ENCODE results near the gene INSYN2B. TPM values are rescaled to one million over a fixed set of nuclear protein-coding genes. Genes with fewer than 3 reads are reported as not detected.

Gene INSYN2B
- total and polyA plus RNA-seq, 2 of the 4 experiments (the other 2 are of a cell fraction) = 9.1 to 33.5 TPM

GRCh38 chr5:169848271-169848670, 132.0 kb downstream of the INSYN2B start:
- dilution Hi-C loops (cut with HindIII; ENCODE audit: low sequenced_read_pairs, unreplicated experiment) (no loop called here), intact Hi-C loops (cut with micrococcal nuclease) (no loop called here), in situ Hi-C loops (cut with MboI; ENCODE audit: low sequenced_read_pairs) (no loop called here)
- Histone ChIP-seq H3K27me3 (ENCODE audit: control insufficient read depth, insufficient read depth, low read length) (no peaks in the 10 kb centered on the region), H3K4me1 (ENCODE audit: control insufficient read depth, insufficient read depth, low read length) (no peaks in the 10 kb centered on the region), H3K36me3 (ENCODE audit: control insufficient read depth, insufficient read depth, low read length) (no peaks in the 10 kb centered on the region), H2BK5ac (ENCODE audit: low read depth, low read length, poor library complexity, severe bottlenecking) (no peak overlapping the region), H3K27ac (ENCODE audit: insufficient read depth, low read length) (no peak overlapping the region), H4K20me1 (ENCODE audit: insufficient read depth, low read length) (no peaks in the 10 kb centered on the region), H3K9me3 (ENCODE audit: control insufficient read depth, insufficient read depth, low read length) (peaks cover 7% of the 10 kb centered on the region), H2AFZ (replicated peaks; ENCODE audit: low read length, poor library complexity) (no peak overlapping the region), H3K4me2 (ENCODE audit: low read depth, low read length) (no peak overlapping the region), H3K9me1 (ENCODE audit: insufficient read depth, low read length) (no peaks in the 10 kb centered on the region), H2AK9ac (replicated peaks; ENCODE audit: low read depth, low read length, poor library complexity) (no peak overlapping the region), H3K18ac (ENCODE audit: low read depth, low read length) (no peak overlapping the region), H4K5ac (ENCODE audit: low read depth, low read length) (no peak overlapping the region), H2BK15ac (ENCODE audit: low read depth, low read length) (no peak overlapping the region), H3K79me1 (ENCODE audit: low read depth in 1 of 2, low read length in 2 of 2) (no peaks in the 10 kb centered on the region), H3K4ac (ENCODE audit: low read depth, low read length) (no peak overlapping the region), H2BK120ac (ENCODE audit: low read depth, low read length) (no peak overlapping the region), H3K23ac (ENCODE audit: low read depth, low read length) (no peak overlapping the region), H4K8ac (ENCODE audit: low read depth in 2 of 2, low read length in 2 of 2) (no peak overlapping the region), H3K14ac (replicated peaks; ENCODE audit: low read depth, low read length) (no peak overlapping the region), H4K91ac (ENCODE audit: insufficient read depth, low read depth, low read length) (no peak overlapping the region), H3K4me3 (ENCODE audit: insufficient read depth, low read depth, low read length) (no peak overlapping the region), H3K56ac (ENCODE audit: extremely low read depth, insufficient read depth, low read length) (no peak overlapping the region), H3K9ac (ENCODE audit: low read depth, low read length) (no peak overlapping the region), H2AK5ac (ENCODE audit: low read depth, low read length) (no peak overlapping the region), H2BK20ac (ENCODE audit: low read depth, low read length) (no peak overlapping the region)
- ATAC-seq (ENCODE audit: low read depth) (no peak), DNase-seq (no peak)
- BruUV-seq (replicated peaks) = no TSS peak
- TF ChIP-seq POLR2A (IDR thresholded peaks at IDR 0.05; ENCODE audit: low read depth, low read length) (no peak), RFX5 (IDR thresholded peaks at IDR 0.05; ENCODE audit: low read depth, low read length) (no peak), RCOR1 (IDR thresholded peaks at IDR 0.05; ENCODE audit: insufficient replicate concordance, low read length) (no peak), MAZ (IDR thresholded peaks at IDR 0.05; ENCODE audit: borderline replicate concordance, low read depth, low read length) (no peak), FOS (IDR thresholded peaks at IDR 0.05; ENCODE audit: low read depth, low read length) (no peak), CTCF (conservative IDR thresholded peaks at IDR 0.05; ENCODE audit: low read depth, low read length) (no peak), USF2 (IDR thresholded peaks at IDR 0.05; ENCODE audit: low read depth, low read length) (no peak), MAFK (IDR thresholded peaks at IDR 0.05; ENCODE audit: low read depth, low read length) (no peak), RAD21 (IDR thresholded peaks at IDR 0.05; ENCODE audit: low read length) (no peak), MXI1 (IDR thresholded peaks at IDR 0.05; ENCODE audit: borderline replicate concordance, low read depth, low read length) (no peak), CEBPB (IDR thresholded peaks at IDR 0.05; ENCODE audit: low read depth, low read length) (no peak), SMC3 (IDR thresholded peaks at IDR 0.05; ENCODE audit: low read depth, low read length) (no peak), ELK1 (IDR thresholded peaks at IDR 0.05; ENCODE audit: borderline replicate concordance, low read depth, low read length) (no peak), CHD1 (IDR thresholded peaks at IDR 0.05; ENCODE audit: low read depth, low read length) (no peak), NFE2L2 (IDR thresholded peaks at IDR 0.05; ENCODE audit: low read depth, low read length) (no peak), BHLHE40 (IDR thresholded peaks at IDR 0.05; ENCODE audit: low read depth, low read length) (no peak)
- 50% methylated on average over 1 of the region's 3 CpGs; no CpG with 5 or more reads in 1 of the 2 experiments for WGBS, 2 experiments (ENCODE audit: extremely low coverage in 2 of 2, insufficient read length in 1 of 2)
- ChIA-PET CTCF (interaction anchor here (0.5 kb wide), 1 partner anchor 47 kb away, joined by 3 read pairs; no protein-coding TSS in a partner anchor), POLR2A (ENCODE audit: unreplicated experiment) (no interaction called here)
